Heart right ventricle (tissue), 16 donors: ENCODE data around the gene RAD23B. TPM values are rescaled to one million over a fixed set of nuclear protein-coding genes. Genes with fewer than 3 reads are reported as not detected.

Experiments used
- ATAC-seq, 8 donors: fragments of 200-7000 bp; cut with Tn5 transposase; one replicate each; pipeline ENCODE4 v1.9.1; 2020; ENCODE audit warnings: mild to moderate bottlenecking in 8 of 8, moderate library complexity in 8 of 8, moderate number of reproducible peaks in 1 of 8
- DNase-seq, 2 donors: peaks; one replicate each; pipeline ENCODE4 v3.0.0-alpha.2; 2020
- H3K27ac ChIP-seq, 10 donors: fragments of 200-600 bp; sonication (generic) in 2 of 10; one replicate each; pipeline versions ENCODE4 v1.5.0 to v1.8.0; 2020 to 2022; ENCODE audit warnings: mild to moderate bottlenecking in 3 of 10
- H3K27me3 ChIP-seq, 7 donors: fragments of 200-600 bp; one replicate each; pipeline ENCODE4 v1.8.0; 2021 to 2022; ENCODE audit warnings: mild to moderate bottlenecking in 2 of 7
- H3K36me3 ChIP-seq, 9 donors: fragments of 200-600 bp; sonication (generic) in 1 of 9; one replicate each; pipeline versions ENCODE4 v1.5.0 to v1.8.0; 2020 to 2022; ENCODE audit warnings: mild to moderate bottlenecking in 2 of 9
- H3K4me1 ChIP-seq, 9 donors: fragments of 200-600 bp; sonication (generic) in 1 of 9; one replicate each; pipeline versions ENCODE4 v1.5.0 to v1.8.0; 2020 to 2022; ENCODE audit warnings: mild to moderate bottlenecking in 4 of 9
- H3K4me3 ChIP-seq, 10 donors: fragments of 200-600 bp; sonication (generic) in 2 of 10; one replicate each; pipeline versions ENCODE4 v1.5.0 to v1.8.0; 2020 to 2022; ENCODE audit warnings: mild to moderate bottlenecking in 7 of 10, moderate library complexity in 2 of 10
- H3K9me3 ChIP-seq, 11 donors: fragments of 200-600 bp in 10 of 11; sonication (generic) in 2 of 11; one replicate each; pipeline versions ENCODE4 v1.5.0 to v1.8.0; 2013 to 2022; ENCODE audit warnings: mild to moderate bottlenecking in 2 of 11, control low read depth in 1 of 11, moderate library complexity in 1 of 11
- WGBS, 2 donors: extraction: QIAGEN DNeasy Blood & Tissue Kit; methylation state at CpG; one replicate each; pipeline ENCODE4 v1.1.7; 2013; ENCODE audit warnings: inconsistent platforms in 1 of 2; 5-methylcytosine and 5-hydroxymethylcytosine counted together
- intact Hi-C, 10 donors: fragments of 100-400 bp; cut with DNase I; formaldehyde crosslinking; loops; one replicate each; pipeline versions ENCODE4 v1.11.1 to v1.14.2; 2022
- polyA plus RNA-seq, 2 donors: library from polyadenylated mRNA; stranded (reverse); fragments of 200-250 nt; gene quantifications; one replicate each; pipeline ENCODE4 v1.2.3, GENCODE V29; 2013
- total RNA-seq, 10 donors: library from RNA; stranded (reverse); fragmentation: NEBNext Ultra II Directional in 3 of 10; extraction: Animal tissue kit (Norgen Biotek cat#: 25700) in 3 of 10; gene quantifications; one replicate each; pipeline versions ENCODE4 v1.2.1 to v1.2.4, GENCODE V29; 2021 to 2023
- TF ChIP-seq, protein P1 (sequence below), 9 donors: fragments of 200-600 bp; sonication (generic) in 2 of 9; IDR thresholded peaks; one replicate each; pipeline versions ENCODE4 v1.5.0 to v1.8.0; 2021 to 2022; ENCODE audit warnings: antibody characterized with exemption in 9 of 9, mild to moderate bottlenecking in 5 of 9, moderate library complexity in 1 of 9
- donor health status: Arrhythmogenic right ventricular cardiomyopathy.
- donor health status: ischemic (EF 13 %, LVEDD 7.1; RV severe dilation, severe dysfunction).
- donor health status: healthy with polysubstance abuse.
- donor health status: DM: no; HTN: yes; CAD: no.
- donor health status: DM: no; HTN: no; CAD: no.
- donor health status: ischemic (EF 25% LVEDD 6.9; RV normal size, moderate dysfunction).
- donor health status: ischemic (EF 25% LVEDD 5.7; RV mildly dilated, moderate dysfunction).
- donor health status: healthy.
- donor health status: DM: yes; HTN: yes; CAD: no.
- donor health status: Ischemic cardiomyopathy.
- donor health status: ischemic (EF 35%, LVEDD 5.7; RV mildly dilated, moderate dysfunction).
- donor health status: nonischemic (EF 11% LVEDD 7.7; RV severe dilation, severe dysfunction).
- donor health status: DM: yes; HTN: yes; CAD: no.
- donor health status: PGD.
- donor health status: ischemic (EF 29% LVEDD 5.4; RV normal size, mild dysfunction).
- donor health status: nonischemic (EF 23%, LVEDD 6.1; RV moderate dilation, normal function).

The RAD23B gene
- total and polyA plus RNA-seq, 12 donors: 41.7 to 122 (median 103) TPM

DNA sequence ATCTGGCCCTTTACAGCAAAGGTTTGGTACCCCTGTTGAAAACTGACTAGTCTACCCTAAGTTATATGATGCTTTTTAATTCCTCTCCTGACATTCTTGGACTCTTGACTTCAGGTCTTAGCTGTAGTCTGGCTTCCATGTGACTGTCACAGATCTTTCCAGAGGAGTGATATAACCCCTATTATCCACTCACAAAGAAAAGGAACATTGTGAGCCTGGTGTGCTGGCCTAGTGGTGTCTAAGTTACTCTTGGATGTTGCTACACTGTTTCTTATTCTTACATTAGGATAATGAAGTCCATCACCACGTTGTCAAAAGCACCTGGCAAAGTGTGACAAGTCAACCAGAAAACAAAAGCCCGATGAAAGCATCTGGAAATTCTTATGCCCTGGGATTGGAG, 49.8 kb downstream of the RAD23B start:
- TF ChIP-seq, protein P1, sequence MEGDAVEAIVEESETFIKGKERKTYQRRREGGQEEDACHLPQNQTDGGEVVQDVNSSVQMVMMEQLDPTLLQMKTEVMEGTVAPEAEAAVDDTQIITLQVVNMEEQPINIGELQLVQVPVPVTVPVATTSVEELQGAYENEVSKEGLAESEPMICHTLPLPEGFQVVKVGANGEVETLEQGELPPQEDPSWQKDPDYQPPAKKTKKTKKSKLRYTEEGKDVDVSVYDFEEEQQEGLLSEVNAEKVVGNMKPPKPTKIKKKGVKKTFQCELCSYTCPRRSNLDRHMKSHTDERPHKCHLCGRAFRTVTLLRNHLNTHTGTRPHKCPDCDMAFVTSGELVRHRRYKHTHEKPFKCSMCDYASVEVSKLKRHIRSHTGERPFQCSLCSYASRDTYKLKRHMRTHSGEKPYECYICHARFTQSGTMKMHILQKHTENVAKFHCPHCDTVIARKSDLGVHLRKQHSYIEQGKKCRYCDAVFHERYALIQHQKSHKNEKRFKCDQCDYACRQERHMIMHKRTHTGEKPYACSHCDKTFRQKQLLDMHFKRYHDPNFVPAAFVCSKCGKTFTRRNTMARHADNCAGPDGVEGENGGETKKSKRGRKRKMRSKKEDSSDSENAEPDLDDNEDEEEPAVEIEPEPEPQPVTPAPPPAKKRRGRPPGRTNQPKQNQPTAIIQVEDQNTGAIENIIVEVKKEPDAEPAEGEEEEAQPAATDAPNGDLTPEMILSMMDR (IDR thresholded peaks at IDR 0.05): no peak
- Histone ChIP-seq H3K4me1 (peaks cover 0 to 30% (median 9%) of the 10 kb centered on the region in 9 donors), H3K36me3 (peaks cover 0 to 78% (median 21%) of the 10 kb centered on the region in 9 donors), H3K27me3 (no peaks in the 10 kb centered on the region), H3K9me3 (no peaks in the 10 kb centered on the region), H3K4me3 (no peak overlapping the region), H3K27ac (no peak overlapping the region)
- WGBS, 2 donors: 65 to 71% methylated on average over 2 of the region's 2 CpGs
- DNase-seq: no peak
- ATAC-seq: peak in 1 of 8 donors; percentile 54
- intact Hi-C loops: no loop called here

DNA sequence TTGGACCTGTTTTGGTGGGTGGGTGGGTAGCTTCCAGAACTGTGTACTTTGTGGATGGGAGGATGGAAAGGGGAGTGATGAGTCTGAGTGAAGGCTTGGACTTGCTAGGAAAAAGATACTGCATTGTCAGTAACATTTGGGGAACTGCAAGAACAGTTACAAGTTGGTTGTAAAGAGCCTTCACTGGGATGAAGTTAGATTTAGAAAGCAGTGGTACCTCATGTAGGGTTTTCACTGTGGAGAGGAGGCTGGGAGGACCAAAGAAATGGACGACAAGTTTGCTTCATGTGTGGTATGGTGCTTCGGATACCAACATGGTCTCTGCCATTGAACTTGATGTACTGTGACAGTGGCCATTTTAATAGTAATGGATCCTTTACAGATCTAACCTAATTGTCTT, 50.3 kb downstream of the RAD23B start:
- no peaks in the 10 kb centered on the region for H3K9me3 ChIP-seq
- no peak for DNase-seq
- 98 to 99% methylated on average over 2 of the region's 2 CpGs for WGBS, 2 donors
- no peak for ATAC-seq
- peaks cover 0 to 30% (median 10%) of the 10 kb centered on the region in 9 donors for H3K4me1 ChIP-seq
- no peaks in the 10 kb centered on the region for H3K27me3 ChIP-seq
- no peak overlapping the region for H3K4me3 ChIP-seq
- peaks cover 0 to 73% (median 21%) of the 10 kb centered on the region in 9 donors for H3K36me3 ChIP-seq
- no peak overlapping the region for H3K27ac ChIP-seq
- TF ChIP-seq, protein P1 (IDR thresholded peaks at IDR 0.05): no peak
- intact Hi-C loops: no loop called here

DNA sequence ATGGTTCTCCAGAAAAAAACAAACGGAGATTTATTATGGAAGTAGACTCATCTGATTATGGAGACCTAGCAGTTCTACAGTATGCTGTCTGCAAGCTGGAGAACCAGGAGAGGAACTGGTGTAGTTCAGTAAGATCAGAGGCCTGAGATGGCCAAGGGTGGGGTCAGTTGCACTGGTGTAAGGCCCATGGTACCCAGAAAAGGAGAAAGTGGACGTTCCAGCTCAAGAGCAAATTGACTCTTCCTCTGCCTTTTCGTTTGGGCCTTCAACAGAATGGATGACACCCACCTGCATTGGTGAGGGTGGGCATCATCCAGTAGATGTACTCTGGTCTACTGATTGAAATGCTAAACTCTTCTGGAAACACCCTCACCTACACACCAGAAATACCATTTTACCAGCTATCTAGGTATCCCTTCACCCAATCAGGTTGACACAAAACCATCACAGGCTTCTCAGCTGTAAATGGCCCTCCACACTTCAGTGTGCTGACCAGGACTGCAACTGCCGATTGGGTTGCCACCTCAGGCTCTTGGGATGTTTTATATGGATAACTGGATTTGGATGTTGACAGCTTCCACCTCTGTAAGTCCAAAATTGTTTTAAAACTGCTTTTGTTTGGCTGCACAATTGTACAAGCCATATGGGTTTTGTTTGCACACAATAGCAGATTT, 51.2 kb downstream of the RAD23B start:
- Histone ChIP-seq H3K4me1 (peaks cover 0 to 30% (median 10%) of the 10 kb centered on the region in 9 donors), H3K4me3 (no peak overlapping the region), H3K9me3 (no peaks in the 10 kb centered on the region), H3K27me3 (no peaks in the 10 kb centered on the region), H3K36me3 (peaks cover 0 to 72% (median 21%) of the 10 kb centered on the region in 9 donors), H3K27ac (no peak overlapping the region)
- TF ChIP-seq, protein P1 (IDR thresholded peaks at IDR 0.05): no peak
- ATAC-seq (no peak), DNase-seq (no peak)
- intact Hi-C loops: no loop called here
- WGBS, 2 donors: 95 to 96% methylated on average over 4 of the region's 4 CpGs

DNA sequence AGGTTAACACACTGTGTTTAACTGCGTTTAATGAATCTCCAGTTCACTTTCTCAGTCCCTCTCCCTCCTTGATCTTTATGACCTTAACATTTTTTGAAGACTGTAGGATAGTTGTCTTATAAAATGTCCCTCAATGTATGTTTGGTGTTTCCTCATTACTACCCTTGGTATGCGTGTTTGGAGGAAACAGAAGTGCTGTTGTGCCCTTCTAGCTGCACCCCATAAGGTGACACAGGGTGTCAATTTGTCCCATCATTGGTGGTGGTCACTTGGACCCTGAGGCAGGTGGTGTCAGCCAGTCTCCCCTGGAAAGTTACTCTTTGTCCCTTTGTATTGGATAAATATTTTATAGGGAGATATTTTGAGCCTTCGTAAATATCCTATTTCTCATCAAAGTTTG, 52.3 kb downstream of the RAD23B start:
- Histone ChIP-seq H3K9me3 (no peaks in the 10 kb centered on the region), H3K27me3 (no peaks in the 10 kb centered on the region), H3K36me3 (peaks cover 0 to 61% (median 21%) of the 10 kb centered on the region in 9 donors), H3K27ac (no peak overlapping the region), H3K4me1 (peaks cover 0 to 28% (median 10%) of the 10 kb centered on the region in 9 donors), H3K4me3 (no peak overlapping the region)
- DNase-seq (no peak), ATAC-seq (no peak)
- 94 to 100% methylated on average over 3 of the region's 3 CpGs for WGBS, 2 donors
- intact Hi-C loops: loop anchor here in 2 of 10 donors (5.0 kb wide), 2 partner anchors 53 to 93 kb away; partner anchors contain the start of gene RAD23B (in 1 of the 2)
- TF ChIP-seq, protein P1 (IDR thresholded peaks at IDR 0.05): no peak
